Stromal cell of bone marrow (primary cell): ENCODE results near the gene PLA2G4D.
"Not testable (repeated sequence)": the region's sequence is repeated elsewhere in the genome, so short reads cannot be mapped to it uniquely, and the experiment has no call there.

Source experiments
- DNase-seq: peaks from one replicate; pipeline ENCODE4 v3.0.0-alpha.2; 2012; ENCODE audit warnings: low read depth

PLA2G4D gene

GRCh38 chr15:42128476-42128875 lies 34.1 kb upstream of the PLA2G4D start:
- DNase-seq, result no peak

- no peak for DNase-seq
Measured at GRCh38 chr15:42123546-42123945, 29.2 kb upstream of the PLA2G4D start.

- no peak for DNase-seq
Measured at GRCh38 chr15:42121682-42122081, 27.3 kb upstream of the PLA2G4D start.

GRCh38 chr15:42121021-42121420 lies 26.7 kb upstream of the PLA2G4D start:
- DNase-seq, result no peak

GRCh38 chr15:42120285-42120684 lies 25.9 kb upstream of the PLA2G4D start:
- DNase-seq, result no peak

- DNase-seq, result no peak
Measured at GRCh38 chr15:42119446-42119760, 25.0 kb upstream of the PLA2G4D start.

GRCh38 chr15:42118650-42119445 lies 24.5 kb upstream of the PLA2G4D start:
- no peak for DNase-seq

GRCh38 chr15:42111924-42112323 lies 17.6 kb upstream of the PLA2G4D start:
- DNase-seq, result no peak

GRCh38 chr15:42110367-42110766 lies 16.0 kb upstream of the PLA2G4D start:
- no peak for DNase-seq

- DNase-seq, result no peak
Measured at GRCh38 chr15:42108806-42109205, 14.4 kb upstream of the PLA2G4D start.

GRCh38 chr15:42108189-42108588 lies 13.8 kb upstream of the PLA2G4D start:
- no peak for DNase-seq

GRCh38 chr15:42107473-42107872 lies 13.1 kb upstream of the PLA2G4D start:
- DNase-seq, result no peak

- DNase-seq, result no peak
Measured at GRCh38 chr15:42106288-42106687, 11.9 kb upstream of the PLA2G4D start.

GRCh38 chr15:42104095-42104891 lies 9.9 kb upstream of the PLA2G4D start:
- no peak for DNase-seq

GRCh38 chr15:42102646-42103235 lies 8.4 kb upstream of the PLA2G4D start:
- peak; percentile 19 for DNase-seq

GRCh38 chr15:42101861-42102260 lies 7.5 kb upstream of the PLA2G4D start:
- no peak for DNase-seq

- no peak for DNase-seq
Measured at GRCh38 chr15:42100021-42100800, 5.8 kb upstream of the PLA2G4D start.

- DNase-seq, result no peak
Measured at GRCh38 chr15:42097018-42097417, 2.7 kb upstream of the PLA2G4D start.

GRCh38 chr15:42093966-42094365 lies 396 bp downstream of the PLA2G4D start:
- DNase-seq, result no peak

GRCh38 chr15:42092398-42093318 lies 1.7 kb downstream of the PLA2G4D start:
- no peak for DNase-seq

GRCh38 chr15:42091753-42092397 lies 2.5 kb downstream of the PLA2G4D start:
- not testable (repeated sequence) for DNase-seq
